ENCODE data around the gene PREPL. TPM values are rescaled to one million over a fixed set of nuclear protein-coding genes. Genes with fewer than 3 reads are reported as not detected.
"Not testable (repeated sequence)": the region's sequence is repeated elsewhere in the genome, so short reads cannot be mapped to it uniquely, and the experiment has no call there.

The PREPL gene
- total and polyA plus RNA-seq, 5 experiments from 2014 or later, result 17.7 to 48.5 (median 20.8) TPM

DNA sequence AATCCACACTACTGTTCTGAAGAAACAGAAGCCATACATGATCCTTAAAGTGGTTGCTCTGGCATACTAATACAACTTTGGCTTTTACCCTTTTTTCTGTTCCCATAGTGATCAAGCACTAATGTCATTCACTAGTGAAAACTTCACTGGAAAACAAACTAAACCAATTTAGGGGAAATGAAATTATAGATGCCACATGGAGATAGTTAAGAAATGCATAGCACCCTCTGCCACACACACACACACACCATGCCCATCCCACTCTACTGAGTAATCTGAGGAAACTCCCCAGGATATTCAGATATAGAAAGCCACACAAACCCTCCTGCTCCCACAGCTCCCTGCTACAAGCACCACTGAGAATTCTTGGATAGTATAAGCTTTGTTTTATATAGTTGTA is 46.9 kb downstream of the PREPL start:
- H3K27me3 Mint-ChIP-seq, result no peaks in the 10 kb centered on the region
- H3K4me3 Mint-ChIP-seq, result no peak overlapping the region
- DNase-seq, result no peak
- POLR2A ChIA-PET, result no interaction called here
- peaks cover 40 to 77% (median 67%) of the 10 kb centered on the region in 3 donors for H3K36me3 Mint-ChIP-seq
- no peak overlapping the region for H3K27ac Mint-ChIP-seq
- peaks cover 4 to 35% (median 24%) of the 10 kb centered on the region in 9 donors for H3K9me3 Mint-ChIP-seq
- peaks cover 0 to 4% (median 0%) of the 10 kb centered on the region in 4 donors for H3K4me1 Mint-ChIP-seq
- ATAC-seq, result no peak

DNA sequence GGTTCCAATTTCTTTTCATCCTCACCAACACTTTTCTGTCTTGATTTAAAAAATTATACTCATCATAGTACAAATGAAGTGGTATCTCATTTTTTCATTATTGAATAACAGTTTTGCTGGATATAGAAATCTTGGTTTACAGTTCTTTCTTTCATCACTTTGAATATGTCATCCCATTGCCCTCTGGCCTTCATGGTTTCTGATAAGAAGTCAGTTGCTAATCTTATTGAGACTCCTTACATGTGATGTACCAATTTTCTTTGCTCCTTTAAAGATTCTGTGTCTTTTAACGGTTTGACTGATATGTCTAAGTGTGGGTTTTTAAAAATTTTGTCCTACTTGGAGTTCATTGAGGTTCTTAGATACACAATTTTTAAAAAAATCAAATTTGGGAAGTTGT is 51.0 kb downstream of the PREPL start:
- ATAC-seq (no peak), DNase-seq (no peak)
- Mint-ChIP-seq H3K36me3 (peaks cover 29 to 45% (median 40%) of the 10 kb centered on the region in 3 donors), H3K4me3 (no peak overlapping the region), H3K27me3 (no peaks in the 10 kb centered on the region), H3K9me3 (peaks cover 8 to 52% (median 31%) of the 10 kb centered on the region in 9 donors), H3K27ac (peak overlapping the region in 1 of 10 donors; percentile 24), H3K4me1 (no peaks in the 10 kb centered on the region)
- POLR2A ChIA-PET, result no interaction called here

DNA sequence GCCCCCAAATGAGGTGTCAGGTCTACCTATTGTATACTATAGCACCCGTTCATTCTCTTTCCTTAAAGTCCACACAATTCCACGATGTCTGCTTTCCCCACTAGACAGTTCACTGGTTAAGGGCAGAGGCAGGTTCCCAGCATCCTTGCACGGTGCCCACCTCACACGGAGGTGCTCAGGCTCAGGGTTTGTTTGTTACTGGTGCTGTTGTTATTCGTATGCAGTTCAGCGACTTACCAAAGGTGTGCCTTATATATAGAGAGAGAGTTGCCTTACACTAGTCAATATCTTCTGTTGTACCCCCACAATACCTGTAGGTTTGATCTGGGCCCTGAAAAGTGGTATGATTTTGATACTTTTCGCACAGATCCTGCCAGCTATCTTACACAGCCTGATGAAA is 55.4 kb downstream of the PREPL start:
- H3K27ac Mint-ChIP-seq, result peak overlapping the region in 1 of 10 donors; percentile 40
- H3K27me3 Mint-ChIP-seq, result peaks cover 0 to 2% (median 0%) of the 10 kb centered on the region in 5 donors
- ATAC-seq, result no peak
- POLR2A ChIA-PET, result no interaction called here
- H3K9me3 Mint-ChIP-seq, result peaks cover 1 to 37% (median 15%) of the 10 kb centered on the region in 9 donors
- peaks cover 0 to 13% (median 7%) of the 10 kb centered on the region in 3 donors for H3K36me3 Mint-ChIP-seq
- DNase-seq, result no peak
- H3K4me1 Mint-ChIP-seq, result no peaks in the 10 kb centered on the region
- no peak overlapping the region for H3K4me3 Mint-ChIP-seq

DNA sequence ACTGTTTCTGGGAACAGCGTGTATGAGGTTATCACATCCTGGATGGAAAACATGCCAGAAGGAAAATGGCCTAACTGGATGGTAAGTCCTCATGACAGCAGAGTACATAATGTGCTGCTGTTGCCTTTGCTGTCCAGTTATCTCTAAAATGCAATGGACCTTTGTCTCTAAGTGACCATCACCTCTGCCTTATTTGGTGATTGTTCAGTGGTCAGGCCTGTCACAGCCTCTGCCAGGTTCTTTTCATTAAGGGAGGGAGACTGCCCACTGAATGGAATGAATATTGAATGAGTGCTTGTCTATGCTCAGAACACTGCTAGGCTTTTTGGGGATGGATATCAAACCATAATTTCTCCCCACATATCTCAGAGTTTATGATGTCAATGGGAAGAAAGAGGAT is 57.0 kb downstream of the PREPL start:
- no peak for DNase-seq
- Mint-ChIP-seq H3K27ac (no peak overlapping the region), H3K27me3 (peaks cover 0 to 6% (median 0%) of the 10 kb centered on the region in 5 donors), H3K36me3 (peaks cover 0 to 4% (median 3%) of the 10 kb centered on the region in 3 donors), H3K4me1 (no peaks in the 10 kb centered on the region), H3K9me3 (peaks cover 0 to 25% (median 11%) of the 10 kb centered on the region in 9 donors), H3K4me3 (no peak overlapping the region)
- POLR2A ChIA-PET, result no interaction called here
- ATAC-seq, result no peak

DNA sequence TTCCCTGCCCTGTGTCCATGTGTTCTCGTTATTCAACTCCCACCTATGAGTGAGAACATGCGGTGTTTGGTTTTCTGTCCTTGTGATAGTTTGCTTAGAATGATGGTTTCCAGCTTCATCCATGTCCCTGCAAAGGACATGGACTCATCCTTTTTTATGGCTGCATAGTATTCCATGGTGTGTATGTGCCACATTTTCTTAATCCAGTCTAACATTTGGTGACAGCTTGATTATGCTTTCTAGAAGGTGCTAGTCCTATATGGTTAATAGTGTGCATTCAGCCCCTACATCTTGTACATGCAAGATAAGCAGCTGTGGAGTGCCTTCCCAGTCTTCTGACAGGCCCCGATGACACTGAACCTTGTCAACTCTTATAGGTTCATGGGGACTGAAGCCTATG is 57.5 kb downstream of the PREPL start:
- POLR2A ChIA-PET, result interaction anchor here (0.7 kb wide), 1 partner anchor 61 kb away, joined by 3 read pairs; no protein-coding TSS in a partner anchor
- not testable (repeated sequence) for H3K27ac Mint-ChIP-seq, H3K4me3 Mint-ChIP-seq, DNase-seq, H3K36me3 Mint-ChIP-seq, H3K4me1 Mint-ChIP-seq, ATAC-seq, H3K27me3 Mint-ChIP-seq
- H3K9me3 Mint-ChIP-seq, result peaks cover 0 to 20% (median 8%) of the 10 kb centered on the region in 9 donors

DNA sequence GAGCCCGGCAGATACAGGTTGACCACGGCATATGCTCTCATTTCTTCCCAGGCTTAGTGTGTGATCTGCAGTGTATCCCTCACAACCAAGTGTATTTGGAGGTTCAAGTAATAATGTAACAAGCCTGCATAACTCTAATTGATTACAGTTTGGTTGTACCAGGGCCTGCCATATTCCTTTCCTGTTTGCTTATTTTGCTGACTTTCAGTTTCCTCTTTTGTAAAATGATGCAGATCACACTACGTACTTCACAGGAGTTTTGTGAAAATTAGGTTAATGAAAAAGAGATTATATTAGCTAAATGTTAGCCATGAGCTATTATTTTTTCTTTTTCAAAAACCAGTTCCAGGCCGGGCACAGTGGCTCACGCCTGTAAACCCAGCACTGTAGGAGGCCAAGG is 60.2 kb downstream of the PREPL start:
- Mint-ChIP-seq H3K27me3 (peaks cover 0 to 21% (median 5%) of the 10 kb centered on the region in 5 donors), H3K4me3 (no peak overlapping the region), H3K9me3 (peaks cover 0 to 9% (median 0%) of the 10 kb centered on the region in 9 donors), H3K4me1 (peaks cover 5 to 10% (median 9%) of the 10 kb centered on the region in 4 donors), H3K27ac (no peak overlapping the region), H3K36me3 (peaks cover 0 to 5% (median 0%) of the 10 kb centered on the region in 3 donors)
- POLR2A ChIA-PET, result no interaction called here
- no peak for ATAC-seq
- no peak for DNase-seq

DNA sequence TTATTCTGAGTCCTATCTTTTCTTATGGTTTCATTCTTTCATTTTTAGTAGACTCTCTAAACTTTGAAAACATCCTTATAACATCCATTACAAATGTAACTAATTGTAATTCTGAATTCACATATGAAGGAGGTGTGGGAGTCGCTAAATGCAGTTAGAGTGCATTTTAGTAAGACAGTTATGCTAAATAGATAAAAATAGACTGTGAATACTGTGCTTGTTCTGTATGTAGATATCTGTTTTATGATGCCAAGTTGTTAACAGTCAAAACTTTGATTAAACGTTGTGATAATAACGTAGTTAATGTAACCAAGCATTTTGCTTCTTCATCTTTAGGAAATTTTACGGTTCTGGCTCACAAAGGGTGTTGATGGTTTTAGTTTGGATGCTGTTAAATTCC is 61.7 kb downstream of the PREPL start:
- DNase-seq (no peak), ATAC-seq (no peak)
- H3K27me3 Mint-ChIP-seq, result peaks cover 0 to 21% (median 5%) of the 10 kb centered on the region in 5 donors
- peaks cover 7 to 16% (median 14%) of the 10 kb centered on the region in 4 donors for H3K4me1 Mint-ChIP-seq
- no peak overlapping the region for H3K27ac Mint-ChIP-seq
- no peak overlapping the region for H3K4me3 Mint-ChIP-seq
- POLR2A ChIA-PET, result no interaction called here
- H3K9me3 Mint-ChIP-seq, result peaks cover 0 to 7% (median 0%) of the 10 kb centered on the region in 9 donors
- H3K36me3 Mint-ChIP-seq, result peaks cover 0 to 5% (median 0%) of the 10 kb centered on the region in 3 donors

DNA sequence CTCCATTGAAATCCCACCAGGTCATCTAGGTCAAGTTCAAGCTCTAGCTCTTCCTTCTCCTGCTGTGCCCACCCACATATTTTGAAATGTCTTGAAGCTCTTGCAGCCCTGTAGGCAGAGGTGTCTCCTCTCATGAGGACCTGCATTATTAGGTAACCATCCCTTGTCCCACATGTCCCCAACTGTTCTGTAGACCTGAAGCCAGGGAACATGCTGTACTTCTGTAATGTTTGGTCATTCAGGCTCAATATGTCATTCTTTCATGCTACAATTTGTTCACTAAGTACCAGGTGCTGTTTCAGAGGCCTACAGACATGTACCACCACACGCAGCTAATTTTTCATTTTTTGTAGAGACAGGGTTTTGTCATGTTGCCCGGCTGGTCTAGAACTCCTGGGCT is 63.9 kb downstream of the PREPL start:
- Mint-ChIP-seq H3K27ac (peak overlapping the region in 3 of 10 donors; percentile 41 to 77 (median 65)), H3K9me3 (no peaks in the 10 kb centered on the region), H3K27me3 (peaks cover 1 to 29% (median 9%) of the 10 kb centered on the region in 5 donors), H3K4me1 (peaks cover 7 to 16% (median 14%) of the 10 kb centered on the region in 4 donors), H3K36me3 (peaks cover 0 to 2% (median 0%) of the 10 kb centered on the region in 3 donors), H3K4me3 (no peak overlapping the region)
- DNase-seq, result no peak
- ATAC-seq, result no peak
- POLR2A ChIA-PET, result no interaction called here

DNA sequence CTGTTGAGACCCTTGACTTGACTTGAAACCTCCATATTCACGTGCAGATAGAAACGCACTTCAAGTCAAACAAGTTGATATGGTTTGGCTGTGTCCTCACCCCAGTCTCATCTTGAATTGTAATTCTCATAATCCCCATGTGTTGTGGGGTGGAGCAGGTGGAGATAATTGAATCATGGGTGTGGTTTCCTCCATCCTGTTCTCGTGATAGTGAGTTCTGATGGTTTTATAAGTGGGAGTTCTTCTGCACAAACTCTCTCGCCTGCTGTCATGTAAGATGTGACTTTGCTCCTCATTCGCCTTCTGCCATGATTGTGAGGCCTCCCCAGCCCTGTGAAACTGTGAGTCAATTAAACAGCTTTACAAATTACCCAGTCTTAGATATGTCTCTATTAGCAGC is 64.6 kb downstream of the PREPL start:
- peaks cover 4 to 35% (median 9%) of the 10 kb centered on the region in 5 donors for H3K27me3 Mint-ChIP-seq
- peak overlapping the region in 2 of 10 donors; percentile 10 to 82 for H3K27ac Mint-ChIP-seq
- ATAC-seq (no peak), DNase-seq (no peak)
- H3K9me3 Mint-ChIP-seq, result no peaks in the 10 kb centered on the region
- peaks cover 7 to 16% (median 14%) of the 10 kb centered on the region in 4 donors for H3K4me1 Mint-ChIP-seq
- peaks cover 0 to 2% (median 0%) of the 10 kb centered on the region in 3 donors for H3K36me3 Mint-ChIP-seq
- POLR2A ChIA-PET, result no interaction called here
- no peak overlapping the region for H3K4me3 Mint-ChIP-seq

DNA sequence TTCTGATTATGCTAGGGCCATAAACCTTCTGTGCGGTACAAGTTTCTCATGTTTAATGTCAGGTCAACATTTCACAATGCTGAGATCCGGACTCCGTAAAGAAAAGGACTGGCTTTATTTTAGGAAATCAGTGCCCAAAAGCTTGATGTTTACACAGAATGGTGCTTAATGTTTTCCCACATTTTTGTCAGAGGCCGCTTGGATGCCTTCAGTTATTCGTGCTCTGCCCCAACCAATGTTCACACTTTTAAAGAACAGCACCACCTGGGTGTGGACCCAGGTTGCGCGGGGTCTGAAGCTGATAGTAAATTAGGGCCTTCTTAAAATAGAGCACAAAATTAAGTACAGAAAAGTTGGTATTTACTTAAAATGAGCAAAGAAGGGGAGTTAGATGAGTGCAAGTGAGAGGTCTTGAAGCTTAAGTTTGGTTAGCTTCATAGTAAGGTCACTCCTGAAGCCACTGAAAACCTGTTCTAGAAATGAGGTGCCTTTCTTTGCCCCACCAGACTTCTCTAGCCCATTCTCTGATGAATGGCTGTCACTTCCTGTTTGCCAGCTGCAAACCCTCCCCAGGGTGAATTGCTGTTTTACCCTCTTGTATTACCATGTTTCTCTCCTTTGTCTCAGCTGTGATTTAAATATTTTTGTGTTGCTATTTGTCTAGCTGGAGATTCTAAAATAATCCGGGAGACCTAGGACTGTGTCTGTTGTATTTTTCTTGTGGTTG is 65.5 kb downstream of the PREPL start:
- POLR2A ChIA-PET, result no interaction called here
- H3K27ac Mint-ChIP-seq, result peak overlapping the region in 3 of 10 donors; percentile 28 to 55 (median 41)
- H3K36me3 Mint-ChIP-seq, result peaks cover 0 to 2% (median 0%) of the 10 kb centered on the region in 3 donors
- ATAC-seq (no peak), DNase-seq (peak in 4 of 10 donors; percentile 6 to 17 (median 10))
- H3K27me3 Mint-ChIP-seq, result peaks cover 4 to 35% (median 8%) of the 10 kb centered on the region in 5 donors
- no peaks in the 10 kb centered on the region for H3K9me3 Mint-ChIP-seq
- peaks cover 7 to 16% (median 14%) of the 10 kb centered on the region in 4 donors for H3K4me1 Mint-ChIP-seq
- H3K4me3 Mint-ChIP-seq, result no peak overlapping the region

DNA sequence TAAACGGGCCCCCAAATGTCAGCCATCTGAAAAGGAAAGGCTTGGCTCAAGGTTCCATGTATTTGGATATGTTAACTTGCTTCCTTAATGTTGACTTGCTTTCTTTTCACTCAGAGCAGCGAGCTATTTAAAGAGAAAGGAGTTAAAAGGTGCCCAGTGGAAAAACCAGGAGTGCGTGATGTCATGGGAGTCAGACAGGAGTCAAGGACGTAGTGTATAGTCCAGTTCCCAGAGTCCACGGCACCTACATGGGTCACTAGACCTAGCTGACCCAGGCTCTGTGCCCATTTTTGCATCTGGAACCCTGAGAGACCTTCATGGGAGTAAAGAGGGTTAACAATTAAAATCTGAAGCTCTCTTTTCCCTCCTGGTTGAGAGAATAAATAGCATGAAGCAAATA is 66.2 kb downstream of the PREPL start:
- no peak for ATAC-seq
- POLR2A ChIA-PET, result no interaction called here
- DNase-seq, result no peak
- no peak overlapping the region for H3K4me3 Mint-ChIP-seq
- peaks cover 0 to 2% (median 0%) of the 10 kb centered on the region in 3 donors for H3K36me3 Mint-ChIP-seq
- peak overlapping the region in 1 of 10 donors; percentile 38 for H3K27ac Mint-ChIP-seq
- peaks cover 4 to 35% (median 8%) of the 10 kb centered on the region in 5 donors for H3K27me3 Mint-ChIP-seq
- peaks cover 7 to 16% (median 14%) of the 10 kb centered on the region in 4 donors for H3K4me1 Mint-ChIP-seq
- H3K9me3 Mint-ChIP-seq, result no peaks in the 10 kb centered on the region

DNA sequence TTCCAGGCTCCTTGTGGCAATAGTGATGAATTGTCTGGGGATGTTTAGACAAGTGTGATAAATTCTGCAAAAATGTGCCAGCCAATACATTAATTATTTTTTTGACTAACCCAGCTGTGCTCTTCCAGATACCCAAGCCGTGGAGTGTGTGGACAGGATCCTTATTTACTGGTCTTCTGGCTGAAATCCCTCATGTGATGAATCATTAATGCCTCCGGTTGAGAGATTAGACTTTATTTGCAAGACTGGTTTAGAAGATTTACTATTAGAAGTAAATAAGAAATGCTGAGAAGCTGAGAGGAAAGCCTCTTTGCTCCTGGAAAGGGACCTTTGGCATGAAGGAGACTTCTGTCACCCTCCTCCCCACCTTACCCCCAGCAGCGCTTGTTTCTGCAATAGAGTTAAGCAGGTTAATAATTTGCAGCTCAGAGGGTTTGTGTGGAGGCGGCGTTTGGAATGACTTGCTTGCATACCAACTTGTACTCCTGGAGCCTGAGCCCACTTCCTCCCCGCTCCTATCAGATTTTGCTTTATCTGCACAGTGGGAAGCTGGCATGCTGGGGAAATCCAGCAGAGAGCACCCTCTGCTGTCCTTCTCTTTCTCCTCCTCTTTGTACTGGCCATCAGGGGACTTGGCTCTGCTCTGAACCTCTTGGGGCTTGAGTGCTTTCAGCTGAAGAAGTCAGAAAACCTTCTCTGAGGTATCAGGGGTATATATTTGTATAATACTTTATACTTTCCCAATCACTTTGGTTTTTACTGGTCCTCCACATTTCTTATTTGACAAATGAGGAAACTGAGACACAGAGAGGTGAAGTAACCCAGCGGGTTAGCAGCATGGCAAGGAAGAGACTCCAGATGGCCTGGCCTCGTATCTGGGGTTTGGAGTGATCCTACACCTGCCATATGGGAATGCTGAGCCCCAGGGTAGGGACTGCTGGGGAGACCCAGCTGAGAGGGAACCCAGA is 69.7 kb downstream of the PREPL start:
- H3K4me1 Mint-ChIP-seq, result peaks cover 2 to 10% (median 9%) of the 10 kb centered on the region in 4 donors
- H3K9me3 Mint-ChIP-seq, result no peaks in the 10 kb centered on the region
- peaks cover 0 to 3% (median 0%) of the 10 kb centered on the region in 3 donors for H3K36me3 Mint-ChIP-seq
- no peak for ATAC-seq
- no peak overlapping the region for H3K4me3 Mint-ChIP-seq
- DNase-seq, result no peak
- peaks cover 2 to 14% (median 4%) of the 10 kb centered on the region in 5 donors for H3K27me3 Mint-ChIP-seq
- H3K27ac Mint-ChIP-seq, result peak overlapping the region in 1 of 10 donors; percentile 9
- POLR2A ChIA-PET, result interaction anchor here (0.6 kb wide), 1 partner anchor 1089 kb away, joined by 3 read pairs; no protein-coding TSS in a partner anchor
